Gastroesophageal sphincter (tissue), 4 donors: ENCODE measurements around the gene ESPNL. TPM values are rescaled to one million over a fixed set of nuclear protein-coding genes. Genes with fewer than 3 reads are reported as not detected.

Source experiments
- ATAC-seq: fragments of 150-250 bp; one replicate; pipeline ENCODE4 v1.9.1; 2016; ENCODE audit warnings: mild to moderate bottlenecking, moderate library complexity
- H3K27ac ChIP-seq, 4 donors: fragments of 200-600 bp; sonication (generic) in 3 of 4; 1 replicate in 3 of 4; 2 replicates in 1 of 4; pipeline ENCODE4 v1.5.1; 2016 to 2019
- H3K27me3 ChIP-seq: fragments of 200-600 bp; sonication (generic); one replicate; pipeline ENCODE4 v1.5.1; 2019
- H3K36me3 ChIP-seq, 2 donors: fragments of 200-600 bp; sonication (generic); one replicate each; pipeline ENCODE4 v1.5.1; 2019; ENCODE audit warnings: control low read depth in 1 of 2
- H3K4me1 ChIP-seq, 3 donors: fragments of 200-600 bp; sonication (generic); 1 replicate in 2 of 3; 2 replicates in 1 of 3; pipeline ENCODE4 v1.5.1; 2016 to 2019; ENCODE audit warnings: control low read depth in 2 of 3
- H3K4me3 ChIP-seq, 2 donors: fragments of 200-600 bp; sonication (generic); one replicate each; pipeline ENCODE4 v1.5.1; 2019; ENCODE audit warnings: mild to moderate bottlenecking in 1 of 2, moderate library complexity in 1 of 2
- H3K9me3 ChIP-seq, 3 donors: fragments of 200-600 bp; sonication (generic); one replicate each; pipeline ENCODE4 v1.5.1; 2017 to 2019; ENCODE audit warnings: control low read depth in 2 of 3
- EP300 ChIP-seq: sonication (generic); formaldehyde crosslinking; IDR thresholded peaks from one replicate; pipeline ENCODE4 v1.6.1; 2017; ENCODE audit warnings: antibody characterized with exemption, mild to moderate bottlenecking
- POLR2A ChIP-seq, 2 donors: fragments of 450-650 bp; IDR thresholded peaks; one replicate each; pipeline ENCODE4 v1.6.1; 2017; ENCODE audit warnings: antibody characterized with exemption in 2 of 2, mild to moderate bottlenecking in 2 of 2, moderate library complexity in 1 of 2
- POLR2AphosphoS5 ChIP-seq: sonication (generic); formaldehyde crosslinking; IDR thresholded peaks from one replicate; pipeline ENCODE4 v1.6.1; 2017; ENCODE audit warnings: antibody characterized with exemption
- WGBS, 2 donors: methylation state at CpG; one replicate each; pipeline ENCODE4 v1.1.5; 2018; ENCODE audit warnings: low coverage in 1 of 2; 5-methylcytosine and 5-hydroxymethylcytosine counted together
- total RNA-seq, 4 donors: library from RNA; depleted of rRNA; stranded (reverse); fragments of >200 nt; gene quantifications; one replicate each; pipeline ENCODE4 v1.1.0, GENCODE V29; 2016
- TF ChIP-seq, protein P1 (sequence below), 4 experiments: fragments of 200-600 bp in 2 of 4; fragments of 450-650 bp in 2 of 4; sonication (generic) in 1 of 4; IDR thresholded peaks; one replicate each; pipeline ENCODE4 v1.5.1; 2017 to 2019; ENCODE audit warnings: antibody characterized with exemption in 4 of 4, mild to moderate bottlenecking in 2 of 4, moderate library complexity in 2 of 4

ESPNL gene
- total RNA-seq, 4 donors from 2014 or later = 0.12 to 3.4 (median 0.31) TPM; not detected in 1

DNA sequence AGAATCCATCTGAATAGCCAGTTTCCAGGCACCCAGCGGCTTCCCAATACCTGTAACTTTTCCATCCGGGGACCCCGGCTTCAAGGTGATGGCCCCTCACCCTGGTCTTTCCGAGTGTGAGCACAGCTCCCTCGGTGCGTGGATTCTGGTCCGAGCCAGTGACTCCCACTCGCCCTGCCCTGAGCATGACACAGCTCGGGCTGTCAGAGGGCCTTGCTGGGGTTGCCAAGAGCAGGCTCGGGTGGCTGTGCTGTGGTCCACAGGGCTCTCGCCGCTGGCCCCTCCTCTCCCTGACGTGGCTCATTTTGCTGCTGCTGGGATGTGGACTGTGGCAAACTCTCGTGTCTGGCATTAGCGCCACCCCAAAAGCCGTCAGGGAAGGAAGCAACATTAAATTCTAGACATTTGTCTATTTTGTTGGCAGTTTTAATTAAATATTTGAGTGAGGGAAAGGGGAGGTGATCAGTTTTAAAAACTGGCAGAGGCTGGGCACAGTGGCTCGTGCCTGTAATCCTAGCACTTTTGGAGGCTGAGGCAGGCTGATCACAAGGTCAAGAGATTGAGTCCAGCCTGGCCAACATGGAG lies 5.6 kb upstream of the ESPNL start:
- Histone ChIP-seq H3K27me3 (no peaks in the 10 kb centered on the region), H3K27ac (no peak overlapping the region)

DNA sequence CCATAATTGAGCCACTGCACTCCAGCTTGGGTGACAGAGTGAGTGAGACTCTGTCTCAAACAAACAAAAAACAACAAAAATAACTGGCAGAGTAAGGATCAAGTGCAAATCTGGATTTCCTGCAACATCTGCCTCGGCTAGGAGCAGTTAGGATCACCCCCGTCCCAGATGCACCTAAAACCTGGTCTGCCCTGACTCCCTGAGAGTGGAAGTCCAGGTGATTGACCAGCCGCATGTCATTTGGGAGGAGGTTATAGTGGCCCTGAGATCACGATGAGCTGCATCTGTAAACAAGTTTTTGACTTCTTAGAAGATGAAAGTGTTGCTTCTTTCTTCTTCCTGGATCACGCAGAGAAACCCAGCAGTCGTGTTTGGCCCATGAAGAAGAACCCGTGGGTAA lies 5.0 kb upstream of the ESPNL start:
- no peaks in the 10 kb centered on the region for H3K4me1 ChIP-seq

More for the DNA sequence above, 5.6 kb upstream of the ESPNL start:
- TF ChIP-seq, protein P1, sequence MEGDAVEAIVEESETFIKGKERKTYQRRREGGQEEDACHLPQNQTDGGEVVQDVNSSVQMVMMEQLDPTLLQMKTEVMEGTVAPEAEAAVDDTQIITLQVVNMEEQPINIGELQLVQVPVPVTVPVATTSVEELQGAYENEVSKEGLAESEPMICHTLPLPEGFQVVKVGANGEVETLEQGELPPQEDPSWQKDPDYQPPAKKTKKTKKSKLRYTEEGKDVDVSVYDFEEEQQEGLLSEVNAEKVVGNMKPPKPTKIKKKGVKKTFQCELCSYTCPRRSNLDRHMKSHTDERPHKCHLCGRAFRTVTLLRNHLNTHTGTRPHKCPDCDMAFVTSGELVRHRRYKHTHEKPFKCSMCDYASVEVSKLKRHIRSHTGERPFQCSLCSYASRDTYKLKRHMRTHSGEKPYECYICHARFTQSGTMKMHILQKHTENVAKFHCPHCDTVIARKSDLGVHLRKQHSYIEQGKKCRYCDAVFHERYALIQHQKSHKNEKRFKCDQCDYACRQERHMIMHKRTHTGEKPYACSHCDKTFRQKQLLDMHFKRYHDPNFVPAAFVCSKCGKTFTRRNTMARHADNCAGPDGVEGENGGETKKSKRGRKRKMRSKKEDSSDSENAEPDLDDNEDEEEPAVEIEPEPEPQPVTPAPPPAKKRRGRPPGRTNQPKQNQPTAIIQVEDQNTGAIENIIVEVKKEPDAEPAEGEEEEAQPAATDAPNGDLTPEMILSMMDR (IDR thresholded peaks at IDR 0.05) = no peak
- TF ChIP-seq POLR2AphosphoS5 (no peak), EP300 (no peak), POLR2A (IDR thresholded peaks at IDR 0.05) (no peak)
- no peak overlapping the region for H3K4me3 ChIP-seq
- no peak for ATAC-seq
- 88 to 100% methylated on average over 5 to 7 of the region's 17 CpGs for WGBS, 2 donors
- H3K4me1 ChIP-seq = no peaks in the 10 kb centered on the region
- H3K9me3 ChIP-seq = no peaks in the 10 kb centered on the region
- H3K36me3 ChIP-seq = peaks cover 0 to 16% of the 10 kb centered on the region in 2 donors

DNA sequence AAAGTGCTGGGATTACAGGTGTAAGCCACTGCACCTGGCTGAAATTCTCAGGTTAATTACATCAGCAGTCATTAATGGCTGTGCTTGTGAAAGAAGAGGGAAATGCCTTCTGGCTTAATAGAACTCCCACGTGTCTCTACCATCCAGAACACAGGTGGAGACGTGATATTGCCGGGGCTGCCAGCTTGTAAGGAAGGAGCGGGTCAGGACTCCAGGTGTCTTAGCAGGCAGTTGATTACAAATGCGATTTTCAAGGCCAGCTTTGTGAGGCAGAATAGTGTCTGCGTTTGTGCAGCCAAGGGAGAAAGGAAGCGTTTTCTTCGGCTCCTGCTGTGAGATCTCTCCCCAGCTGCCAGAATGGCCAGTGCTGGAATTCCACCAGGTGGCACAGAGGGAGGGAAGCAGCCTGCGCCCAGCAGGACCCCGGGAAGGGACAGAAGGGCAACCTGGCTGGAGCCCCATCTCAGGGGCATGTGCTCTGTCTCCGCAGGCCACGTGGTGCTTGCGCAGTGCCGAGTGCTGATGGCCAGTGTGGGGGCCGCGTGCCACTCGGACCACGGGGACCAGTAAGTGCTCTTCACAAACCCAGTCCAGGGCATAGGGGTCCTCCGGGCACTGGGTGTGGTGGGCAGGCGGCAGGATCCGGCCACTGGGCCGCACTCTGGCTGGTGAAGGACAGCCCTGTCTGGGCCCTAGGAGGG lies 3.7 kb upstream of the ESPNL start:
- no peak for TF ChIP-seq POLR2A (IDR thresholded peaks at IDR 0.05)
- TF ChIP-seq, protein P1 (IDR thresholded peaks at IDR 0.05) = no peak
- no peak for TF ChIP-seq EP300
- TF ChIP-seq POLR2AphosphoS5 = no peak
- WGBS, 2 donors = 66 to 90% methylated on average over 4 to 14 of the region's 22 CpGs

More for the DNA sequence above, 5.0 kb upstream of the ESPNL start:
- Histone ChIP-seq H3K9me3 (no peaks in the 10 kb centered on the region), H3K36me3 (peaks cover 0 to 16% of the 10 kb centered on the region in 2 donors), H3K4me3 (no peak overlapping the region), H3K27me3 (no peaks in the 10 kb centered on the region), H3K27ac (no peak overlapping the region)
- no peak for TF ChIP-seq POLR2A (IDR thresholded peaks at IDR 0.05)
- no peak for TF ChIP-seq EP300
- TF ChIP-seq POLR2AphosphoS5 = no peak
- TF ChIP-seq, protein P1 (IDR thresholded peaks at IDR 0.05) = no peak
- 85 to 93% methylated on average over 3 to 7 of the region's 7 CpGs for WGBS, 2 donors
- ATAC-seq = no peak

DNA sequence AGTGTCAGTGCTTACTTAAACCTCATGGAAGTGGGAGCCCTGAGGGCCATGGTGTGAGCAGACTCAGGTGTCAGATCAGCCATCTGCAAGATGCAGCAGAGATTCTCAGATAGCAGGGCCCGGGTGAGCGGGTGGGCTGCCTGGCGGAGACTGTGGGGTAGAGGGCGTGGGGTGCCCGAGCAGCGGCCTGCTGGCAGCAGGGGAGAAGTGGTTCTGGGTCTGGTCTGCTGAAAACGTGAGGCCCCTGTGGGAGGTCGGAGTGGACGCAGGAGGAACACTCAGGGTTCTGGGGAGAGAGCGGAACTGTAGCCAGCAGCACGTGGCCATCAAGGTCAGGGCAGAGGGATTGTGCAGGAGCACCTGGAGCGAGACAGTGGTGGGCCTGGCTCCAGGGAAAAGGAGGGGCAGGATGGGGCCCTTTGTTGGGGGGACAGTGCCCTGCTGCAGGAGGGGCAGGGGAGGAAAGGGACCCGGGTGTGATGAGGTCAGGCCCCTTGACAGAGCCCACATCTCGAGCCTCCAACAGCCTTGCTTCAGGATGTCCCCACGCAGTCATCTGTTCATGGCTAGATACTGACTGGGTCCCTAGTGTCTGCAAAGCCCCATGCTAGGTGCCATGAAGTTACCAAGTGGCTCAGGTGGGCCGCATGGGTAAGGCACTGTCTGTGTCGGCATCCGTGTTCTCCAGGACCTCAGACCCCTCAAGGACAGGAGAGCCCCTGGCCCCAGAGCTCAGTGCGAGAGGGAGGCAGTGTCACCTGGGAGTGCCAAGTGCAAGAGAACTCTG lies 2.7 kb upstream of the ESPNL start:
- H3K27ac ChIP-seq = no peak overlapping the region
- WGBS, 2 donors = 86 to 90% methylated on average over 5 of the region's 19 CpGs
- H3K9me3 ChIP-seq = no peaks in the 10 kb centered on the region
- no peak for TF ChIP-seq POLR2AphosphoS5
- TF ChIP-seq, protein P1 (IDR thresholded peaks at IDR 0.05) = no peak
- no peak for TF ChIP-seq POLR2A (IDR thresholded peaks at IDR 0.05)
- no peak for TF ChIP-seq EP300
- H3K27me3 ChIP-seq = no peaks in the 10 kb centered on the region
- no peak overlapping the region for H3K4me3 ChIP-seq
- peaks cover 0 to 7% of the 10 kb centered on the region in 2 donors for H3K36me3 ChIP-seq
- ATAC-seq = no peak
- H3K4me1 ChIP-seq = no peaks in the 10 kb centered on the region

More for the DNA sequence above, 3.7 kb upstream of the ESPNL start:
- Histone ChIP-seq H3K27me3 (no peaks in the 10 kb centered on the region), H3K27ac (no peak overlapping the region), H3K4me3 (no peak overlapping the region), H3K36me3 (peaks cover 0 to 12% of the 10 kb centered on the region in 2 donors), H3K9me3 (no peaks in the 10 kb centered on the region), H3K4me1 (no peaks in the 10 kb centered on the region)
- ATAC-seq = no peak
